Central memory CD4-positive, alpha-beta T cell (primary cell): ENCODE data around the gene IL31.
"Not testable (repeated sequence)": the region's sequence is repeated elsewhere in the genome, so short reads cannot be mapped to it uniquely, and the experiment has no call there.

Experiments used
- DNase-seq: peaks from one replicate; pipeline ENCODE4 v3.0.0; 2022

IL31 gene

DNA sequence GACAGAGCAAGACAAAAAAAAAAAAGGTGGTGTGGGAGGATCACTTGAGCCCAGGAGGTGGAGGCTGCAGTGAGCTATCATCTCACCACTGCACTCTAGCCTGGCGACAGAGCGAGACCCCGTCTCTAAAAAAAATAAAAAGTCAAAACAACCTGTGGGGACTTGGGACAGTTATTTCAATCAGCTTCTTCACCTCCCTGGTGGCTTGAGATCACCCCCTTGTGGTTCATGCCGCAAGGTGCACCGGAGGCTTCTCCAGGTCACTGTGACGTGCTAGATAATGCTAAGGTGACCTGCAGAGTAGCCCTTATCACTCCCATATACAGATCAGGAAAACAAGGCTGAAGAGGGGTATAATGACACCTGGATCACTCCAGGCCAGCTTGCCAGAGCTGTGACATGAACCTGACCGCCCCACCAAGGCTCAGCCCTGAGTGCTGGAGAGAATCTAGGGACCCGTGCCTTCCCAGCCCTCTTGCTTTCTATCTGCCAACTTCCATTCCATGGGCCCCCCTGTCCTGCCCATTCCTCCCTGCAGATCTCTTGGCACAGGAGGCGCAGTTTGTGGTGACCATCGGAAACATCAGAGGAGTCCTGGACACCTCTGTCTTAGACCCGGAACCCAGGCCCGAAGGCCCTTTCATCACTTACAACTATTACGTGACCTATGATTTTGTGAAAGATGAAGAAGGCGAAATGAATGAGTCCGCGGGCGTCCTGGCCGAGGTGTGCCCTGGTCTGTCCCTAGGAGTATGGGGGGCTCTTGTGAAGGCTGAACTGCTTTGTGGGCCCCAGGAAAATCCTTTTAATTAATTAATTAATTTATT, 17.0 kb upstream of the IL31 start:
- DNase-seq, result peak; percentile 47

- no peak for DNase-seq
These were observed 15.8 kb upstream of the IL31 start for GRCh38 chr12:122189626-122190475.

- DNase-seq, result no peak
These were observed 13.4 kb upstream of the IL31 start for GRCh38 chr12:122187466-122187865.

DNA sequence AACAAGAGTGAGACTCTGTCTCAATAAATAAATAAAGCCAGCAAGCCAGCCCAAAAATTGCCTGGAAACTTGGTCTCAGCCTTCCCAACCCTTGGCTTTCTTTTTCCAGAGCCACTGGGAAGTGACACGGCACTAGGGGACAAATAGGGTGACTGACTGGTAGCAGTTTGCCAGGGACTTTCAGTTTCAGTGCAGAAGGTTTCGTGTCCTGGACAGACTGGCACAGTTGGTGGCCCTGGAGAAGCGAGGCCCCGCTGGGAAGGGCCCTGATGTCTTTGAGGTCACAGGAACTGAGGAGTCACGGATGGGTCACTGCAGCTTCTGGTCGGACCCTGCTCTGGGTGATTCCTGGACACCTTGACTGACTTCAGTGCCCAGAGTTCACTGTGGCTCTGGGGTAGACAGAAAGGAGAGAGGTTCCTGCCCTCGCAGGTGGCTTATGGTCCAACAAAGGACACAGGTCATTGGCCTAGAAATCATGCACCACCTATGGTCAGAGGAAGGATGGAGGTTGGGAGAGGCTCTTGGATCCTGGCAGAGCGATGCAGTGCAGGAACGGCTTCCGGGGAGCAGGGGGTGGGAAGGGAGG, 11.6 kb upstream of the IL31 start:
- DNase-seq, result no peak

- DNase-seq, result no peak
These were observed 11.1 kb upstream of the IL31 start for GRCh38 chr12:122185079-122185478.

DNA sequence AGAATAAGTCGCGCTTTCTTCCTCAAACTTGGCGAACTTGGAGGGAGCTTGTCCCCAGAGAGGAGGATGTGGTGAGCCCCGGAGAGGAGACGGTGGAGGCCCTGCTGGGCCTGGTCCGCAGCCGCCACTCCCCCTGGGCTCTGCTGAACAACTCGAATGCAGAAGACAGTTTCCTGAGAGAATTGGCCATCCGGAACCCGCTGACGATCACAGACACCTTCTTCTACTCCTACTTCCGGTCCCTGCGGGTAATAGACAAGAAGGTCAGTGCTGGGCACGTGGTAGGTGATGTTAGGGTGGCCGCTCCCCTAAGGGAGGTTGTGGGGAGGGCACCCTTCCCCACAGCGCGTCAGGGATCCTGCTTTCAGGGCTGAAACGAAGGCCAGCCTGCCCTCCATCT, 10.5 kb upstream of the IL31 start:
- DNase-seq, result no peak

DNA sequence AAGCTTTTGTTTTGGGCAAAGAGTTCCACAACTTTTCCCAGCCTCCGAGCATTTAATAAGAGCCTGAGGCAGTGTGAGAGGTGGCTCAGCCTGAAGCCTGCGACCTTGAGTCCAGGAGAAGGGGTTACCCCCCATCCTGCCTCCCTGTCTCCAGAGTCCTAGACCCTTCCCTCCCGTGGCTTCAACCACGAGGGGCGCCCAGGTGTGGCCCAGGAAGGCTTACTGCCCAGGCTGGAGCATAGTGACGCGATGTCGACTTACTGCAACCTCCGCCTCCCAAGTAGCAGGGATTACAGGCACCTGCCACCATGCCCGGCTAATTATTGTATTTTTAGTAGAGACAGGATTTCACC, 9.5 kb upstream of the IL31 start:
- no peak for DNase-seq

- no peak for DNase-seq
These were observed 9.0 kb upstream of the IL31 start, which contains the start of gene LRRC43 for GRCh38 chr12:122182887-122183587. TSS of gene LRRC43 (plus strand) at chr12:122183123. CDS start at chr12:122183145, 22 bp downstream.

DNA sequence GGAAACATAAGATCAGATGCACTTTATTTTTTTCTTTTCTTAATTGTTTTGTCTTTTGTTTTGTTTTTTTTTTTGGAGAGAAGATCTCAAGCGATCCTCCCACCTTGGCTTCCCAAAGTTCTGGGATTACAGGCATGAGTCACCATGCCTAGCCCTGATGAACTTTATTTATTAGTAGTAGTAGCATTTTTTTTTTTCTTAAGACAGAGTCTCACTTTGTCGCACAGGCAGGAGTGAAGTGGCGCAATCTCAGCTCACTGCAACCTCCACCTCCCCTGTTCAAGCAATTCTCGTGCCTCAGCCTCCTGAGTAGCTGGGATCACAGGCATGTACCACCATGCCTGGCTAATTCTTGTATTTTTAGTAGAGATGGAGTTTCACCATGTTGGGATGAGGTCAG, 2.5 kb upstream of the IL31 start:
- not testable (repeated sequence) for DNase-seq

DNA sequence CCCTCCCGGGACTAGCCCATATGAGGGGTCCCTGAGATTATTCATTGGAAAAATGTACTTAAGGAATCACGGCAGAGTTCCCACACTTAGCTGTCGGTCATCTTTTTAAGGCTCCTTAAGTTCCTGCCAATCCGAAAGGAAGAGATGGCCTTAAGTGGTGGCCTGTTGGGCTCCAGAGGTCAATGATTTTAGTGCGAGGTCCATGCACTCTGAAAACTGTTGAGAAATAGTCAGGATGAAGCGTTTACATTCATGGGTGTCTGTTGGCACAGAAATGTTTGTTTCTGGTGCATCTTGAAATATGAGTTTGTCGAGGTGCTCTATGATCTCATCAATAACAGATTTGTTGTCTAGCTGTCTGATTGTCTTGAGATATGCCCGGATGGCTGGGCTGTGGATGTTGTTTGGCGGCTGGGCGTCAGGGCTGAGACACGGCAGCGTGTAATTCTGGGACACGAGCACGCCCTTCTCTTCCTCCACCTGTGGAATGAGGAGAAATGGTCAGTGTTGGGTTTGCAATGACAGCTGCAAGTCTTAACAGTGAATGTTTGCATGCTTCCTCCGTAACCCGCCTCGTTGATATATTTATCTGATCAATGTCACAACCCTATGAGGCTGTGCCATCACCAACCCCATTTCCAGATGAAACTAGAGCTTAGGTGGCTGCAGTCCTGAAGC, 1.6 kb downstream of the IL31 start:
- no peak for DNase-seq

DNA sequence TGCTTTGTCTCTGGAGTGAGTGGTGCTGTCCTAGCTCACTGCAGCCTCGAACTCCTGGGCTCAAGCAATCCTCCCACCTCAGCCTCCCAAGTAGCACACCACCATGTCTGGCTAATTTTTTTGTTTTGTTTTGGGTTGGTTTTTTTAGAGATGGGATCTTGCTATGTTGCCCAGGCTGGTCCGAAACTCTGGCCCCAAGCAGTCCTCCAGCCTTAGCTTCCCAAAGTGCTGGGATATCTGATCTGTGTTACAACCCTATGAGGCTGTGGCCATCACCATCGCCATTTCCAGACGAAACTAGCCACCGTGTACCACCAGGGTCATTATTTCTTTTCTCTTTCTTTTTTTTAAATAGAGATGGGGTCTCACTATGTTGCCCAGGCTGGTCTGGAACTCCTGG, 2.6 kb downstream of the IL31 start:
- DNase-seq, result no peak

- DNase-seq, result no peak
These were observed 5.5 kb downstream of the IL31 start for GRCh38 chr12:122168492-122168891.

DNA sequence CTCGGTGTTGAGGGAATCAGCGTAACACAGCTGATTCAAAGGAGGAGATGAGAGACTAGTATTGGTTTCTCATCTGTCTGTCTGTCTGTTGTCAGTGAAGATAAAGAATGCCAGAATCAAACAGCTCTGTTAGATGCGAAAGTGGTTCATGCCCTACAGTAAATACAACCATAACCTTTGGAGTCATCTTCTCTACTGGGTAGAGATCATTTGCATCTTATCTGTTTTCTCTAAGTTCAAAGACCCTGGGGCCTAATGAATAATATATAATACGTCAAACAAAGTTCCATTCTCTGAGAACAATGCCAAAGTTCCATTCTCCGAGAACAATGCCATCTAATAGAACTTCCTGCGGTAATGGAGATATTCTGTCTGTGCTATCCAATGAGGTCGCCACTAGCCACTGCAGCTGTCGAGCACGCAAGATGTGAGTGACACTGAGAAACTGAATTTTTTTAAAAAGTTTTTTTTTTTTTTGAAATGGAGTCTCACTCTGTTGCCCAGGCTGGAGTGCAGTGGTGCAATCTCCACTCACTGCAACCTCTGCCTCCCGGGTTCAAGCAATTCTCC, 6.6 kb downstream of the IL31 start:
- no peak for DNase-seq

DNA sequence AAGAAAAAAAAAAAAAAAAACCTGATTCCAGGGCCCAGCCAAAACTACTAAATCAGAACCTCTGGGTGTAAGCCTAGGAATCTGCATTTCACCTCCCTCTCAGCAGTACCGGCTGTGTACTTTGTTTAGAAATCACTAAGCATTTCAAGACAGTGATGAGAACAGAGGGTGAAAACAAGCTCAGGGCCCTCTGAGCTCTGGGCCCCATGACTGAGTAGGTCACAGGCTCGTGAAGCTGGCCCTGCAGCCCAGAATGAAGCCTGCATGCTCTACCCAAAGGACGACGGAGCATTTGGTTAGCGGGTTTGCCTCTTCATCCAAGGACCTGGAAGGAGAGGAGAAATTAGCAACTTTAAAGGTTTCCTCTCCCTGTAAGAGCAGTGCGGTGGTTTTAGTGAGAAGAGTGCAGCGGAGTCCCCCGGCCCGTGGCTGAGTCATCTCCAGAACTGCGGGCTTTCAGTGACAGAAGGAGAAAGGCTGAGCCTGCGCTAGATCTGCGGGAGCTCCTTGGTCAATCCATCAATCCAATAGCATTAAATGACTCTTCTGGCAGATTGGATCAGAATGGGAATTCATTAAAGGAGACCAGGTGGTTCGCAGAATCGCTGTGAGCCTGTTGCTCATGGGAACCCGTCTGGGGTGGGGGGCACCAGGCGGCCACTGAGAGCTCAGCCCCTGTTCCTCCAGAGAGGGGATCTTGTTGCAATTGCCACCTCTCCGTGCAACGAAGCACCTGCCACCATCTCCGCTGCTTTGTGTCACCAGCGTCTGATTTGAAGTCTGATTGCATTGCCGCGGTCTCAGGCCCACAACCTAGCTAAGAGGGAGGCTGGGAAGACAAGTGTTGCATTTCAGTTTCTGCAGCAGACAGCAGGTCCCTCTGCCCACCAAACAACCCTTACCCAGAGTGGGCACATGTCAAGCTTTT, 7.3 kb downstream of the IL31 start:
- DNase-seq, result no peak

- no peak for DNase-seq
These were observed 11.0 kb downstream of the IL31 start for GRCh38 chr12:122162976-122163375.

- no peak for DNase-seq
These were observed 12.3 kb downstream of the IL31 start for GRCh38 chr12:122161682-122162081.

GRCh38 chr12:122160761-122161160, 13.3 kb downstream of the IL31 start:
- DNase-seq, result no peak

DNA sequence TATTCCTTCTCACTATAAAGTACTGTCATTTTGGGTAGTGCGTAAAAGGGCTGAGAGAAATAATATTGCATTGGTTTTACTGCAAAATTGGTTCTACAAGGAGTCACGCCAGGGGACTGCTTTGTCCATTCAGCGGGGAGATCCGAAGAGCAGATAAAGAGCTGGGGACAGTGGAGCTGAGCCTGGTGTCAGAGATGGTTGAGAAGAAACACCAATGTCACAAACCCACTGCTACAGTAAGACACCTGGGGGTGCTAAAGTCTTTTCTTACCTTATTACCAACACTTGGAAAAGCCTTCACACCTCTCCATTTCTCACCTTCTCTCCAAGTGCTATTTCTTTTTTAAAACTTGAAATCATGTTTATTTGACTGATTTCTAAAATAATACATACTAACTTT, 14.1 kb downstream of the IL31 start:
- no peak for DNase-seq

- no peak for DNase-seq
These were observed 15.2 kb downstream of the IL31 start for GRCh38 chr12:122158700-122159285.

DNA sequence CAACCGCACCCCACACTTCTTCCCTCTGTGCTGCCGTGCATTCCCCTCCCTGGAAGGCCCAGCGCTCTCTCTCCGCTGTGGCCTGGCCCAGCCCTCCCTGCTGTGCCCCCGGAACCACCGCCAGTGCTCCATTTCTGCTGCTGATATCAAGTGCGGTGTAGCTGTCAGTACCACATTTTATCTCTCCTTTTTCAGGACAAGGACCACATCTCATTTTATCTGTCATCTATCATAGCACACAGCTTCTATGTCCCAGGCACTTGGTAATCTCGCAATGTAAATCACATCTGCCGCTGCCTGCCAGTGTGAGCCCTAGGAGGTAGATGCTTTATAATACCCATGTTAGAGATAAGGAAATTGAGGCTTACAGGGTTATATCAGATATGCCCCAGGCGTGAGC, 18.3 kb downstream of the IL31 start:
- DNase-seq, result no peak

DNA sequence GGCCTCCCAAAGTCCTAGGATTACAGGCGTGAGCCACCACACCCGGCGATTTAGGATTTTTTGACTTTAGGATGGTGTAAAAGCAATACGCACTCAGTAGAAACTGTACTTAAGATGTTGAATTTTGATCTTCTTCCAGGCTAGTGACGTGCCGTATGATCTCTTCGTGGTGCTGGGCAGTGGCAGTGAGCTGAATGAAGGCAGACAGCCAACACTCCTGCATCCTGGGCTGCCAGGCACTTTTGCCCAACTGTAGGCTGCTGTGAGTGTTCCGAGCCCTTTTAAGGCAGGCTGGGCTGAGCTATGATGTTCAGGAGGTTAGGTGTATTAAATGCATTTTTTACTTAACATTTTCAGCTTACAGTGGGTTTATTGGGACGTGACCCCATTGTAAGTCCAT, 21.3 kb downstream of the IL31 start:
- no peak for DNase-seq
